GM12892 (cell line): ENCODE data around the gene SLC35F4.

Source experiments
- DNase-seq: peaks from one replicate; pipeline ENCODE4 v3.0.0; 2011; ENCODE audit not compliant: insufficient read length
- FAIRE-seq: peaks from 2 replicates; lab custom pipeline; 2011; peaks lifted over from hg19 to GRCh38; lab: Jason Lieb, UNC
- POLR2A ChIP-seq: IDR thresholded peaks from 2 replicates; pipeline ENCODE4 v1.6.1; 2011; ENCODE audit warnings: low read depth, low read length, control low read depth
- POLR2AphosphoS5 ChIP-seq: IDR thresholded peaks from 2 replicates; pipeline ENCODE4 v1.6.1; 2011; ENCODE audit warnings: low read depth, low read length, control low read depth
- TAF1 ChIP-seq: IDR thresholded peaks from 2 replicates; pipeline ENCODE4 v1.6.1; 2011; ENCODE audit warnings: low read depth, mild to moderate bottlenecking, control low read depth, low read length, borderline replicate concordance

The SLC35F4 gene

GRCh38 chr14:57634335-57634734 lies 231.6 kb downstream of the SLC35F4 start:
- DNase-seq, result no peak
- FAIRE-seq, result no peak
- TF ChIP-seq POLR2A (no peak), POLR2AphosphoS5 (no peak), TAF1 (no peak)

- no peak for DNase-seq
- TF ChIP-seq POLR2AphosphoS5 (no peak), POLR2A (no peak), TAF1 (no peak)
- FAIRE-seq, result no peak
These were observed 233.2 kb downstream of the SLC35F4 start for GRCh38 chr14:57632649-57633048.

- no peak for FAIRE-seq
- TF ChIP-seq TAF1 (no peak), POLR2A (no peak), POLR2AphosphoS5 (no peak)
- no peak for DNase-seq
These were observed 248.4 kb downstream of the SLC35F4 start for GRCh38 chr14:57617510-57617909.

GRCh38 chr14:57612946-57613345 lies 252.9 kb downstream of the SLC35F4 start:
- FAIRE-seq, result no peak

GRCh38 chr14:57611555-57612075 lies 254.3 kb downstream of the SLC35F4 start:
- DNase-seq (no peak), FAIRE-seq (no peak)
- TF ChIP-seq TAF1 (no peak), POLR2AphosphoS5 (no peak), POLR2A (no peak)

More at GRCh38 chr14:57612946-57613345, 252.9 kb downstream of the SLC35F4 start:
- no peak for DNase-seq
- no peak for TF ChIP-seq TAF1
- TF ChIP-seq POLR2AphosphoS5, result no peak
- no peak for TF ChIP-seq POLR2A

- FAIRE-seq (no peak), DNase-seq (no peak)
- TF ChIP-seq POLR2AphosphoS5 (no peak), POLR2A (no peak), TAF1 (no peak)
These were observed 255.3 kb downstream of the SLC35F4 start for GRCh38 chr14:57610631-57611030.

GRCh38 chr14:57609192-57610075 lies 256.5 kb downstream of the SLC35F4 start:
- no peak for FAIRE-seq
- TF ChIP-seq POLR2AphosphoS5, result no peak
- DNase-seq, result no peak

- DNase-seq, result no peak
- FAIRE-seq, result no peak
- TF ChIP-seq POLR2AphosphoS5 (no peak), TAF1 (no peak), POLR2A (no peak)
These were observed 258.8 kb downstream of the SLC35F4 start for GRCh38 chr14:57607086-57607485.

- FAIRE-seq (no peak), DNase-seq (no peak)
- TF ChIP-seq TAF1 (no peak), POLR2AphosphoS5 (no peak), POLR2A (no peak)
These were observed 282.5 kb downstream of the SLC35F4 start for GRCh38 chr14:57583396-57583795.

- no peak for FAIRE-seq
- no peak for TF ChIP-seq TAF1
- TF ChIP-seq POLR2A, result no peak
- no peak for TF ChIP-seq POLR2AphosphoS5
- DNase-seq, result no peak
These were observed 283.1 kb downstream of the SLC35F4 start for GRCh38 chr14:57582746-57583145.

GRCh38 chr14:57578801-57579200 lies 287.1 kb downstream of the SLC35F4 start:
- TF ChIP-seq POLR2AphosphoS5, result no peak
- no peak for TF ChIP-seq TAF1
- no peak for TF ChIP-seq POLR2A
- DNase-seq, result no peak
- FAIRE-seq, result no peak

- DNase-seq (no peak), FAIRE-seq (no peak)
- TF ChIP-seq TAF1 (no peak), POLR2A (no peak), POLR2AphosphoS5 (no peak)
These were observed 289.4 kb downstream of the SLC35F4 start for GRCh38 chr14:57576498-57576897.
